Left lung (tissue), 10 donors: Measurements from ENCODE around the gene SLCO3A1. TPM values are rescaled to one million over a fixed set of nuclear protein-coding genes. Genes with fewer than 3 reads are reported as not detected.

Experiments
- ATAC-seq: fragments of 200-7000 bp; cut with Tn5 transposase; one replicate; pipeline ENCODE4 v1.9.1; 2020; ENCODE audit warnings: moderate library complexity
- DNase-seq, 4 donors: peaks; one replicate each; pipeline ENCODE4 v3.0.0-alpha.2; 2013 to 2020
- H3K27ac ChIP-seq, 2 donors: fragments of 200-600 bp; sonication (generic) in 1 of 2; one replicate each; pipeline versions ENCODE4 v1.5.0 to v1.8.0; 2020 to 2021
- H3K27me3 ChIP-seq, 2 donors: fragments of 200-600 bp; sonication (generic) in 1 of 2; one replicate each; pipeline versions ENCODE4 v1.5.0 to v1.8.0; 2020 to 2021
- H3K36me3 ChIP-seq, 2 donors: fragments of 200-600 bp; sonication (generic) in 1 of 2; one replicate each; pipeline versions ENCODE4 v1.5.0 to v1.8.0; 2020 to 2021
- H3K4me1 ChIP-seq, 2 donors: fragments of 200-600 bp; one replicate each; pipeline ENCODE4 v1.8.0; 2021
- H3K4me3 ChIP-seq, 2 donors: fragments of 200-600 bp; sonication (generic) in 1 of 2; one replicate each; pipeline versions ENCODE4 v1.5.0 to v1.8.0; 2020 to 2021; ENCODE audit warnings: mild to moderate bottlenecking in 1 of 2
- H3K9me3 ChIP-seq, 2 donors: fragments of 200-600 bp; sonication (generic) in 1 of 2; one replicate each; pipeline versions ENCODE4 v1.5.0 to v1.8.0; 2020 to 2021
- intact Hi-C, 2 donors: fragments of 100-400 bp; cut with DNase I; formaldehyde crosslinking; loops; one replicate each; pipeline versions ENCODE4 v1.11.2 to v1.14.2; 2022
- polyA plus RNA-seq, 6 donors: library from polyadenylated mRNA; unstranded; fragments of 120-200 nt; gene quantifications; one replicate each; pipeline ENCODE4 v1.2.1, GENCODE V29; 2013; ENCODE audit not compliant: insufficient read length in 6 of 6
- total RNA-seq, 2 donors: library from RNA; stranded (reverse); fragmentation: NEBNext Ultra II Directional; extraction: Animal tissue kit (Norgen Biotek cat#: 25700); gene quantifications; one replicate each; pipeline ENCODE4 v1.2.1, GENCODE V29; 2021
- TF ChIP-seq, protein P1 (sequence below), 2 donors: fragments of 200-600 bp; sonication (generic) in 1 of 2; IDR thresholded peaks; one replicate each; pipeline versions ENCODE4 v1.5.0 to v1.8.0; 2021; ENCODE audit warnings: antibody characterized with exemption in 2 of 2
- donor health status: DM: no; HTN: yes; CAD: no.
- donor health status: DM: no; HTN: no; CAD: no.

Gene SLCO3A1
- total and polyA plus RNA-seq, 8 donors = 7.7 to 49.0 (median 11.9) TPM

GRCh38 chr15:91925794-91926193, 72.3 kb downstream of the SLCO3A1 start:
- DNase-seq (no peak), ATAC-seq (peak; percentile 13)
- Histone ChIP-seq H3K27ac (peak overlapping the region in 1 of 2 donors; percentile 69), H3K9me3 (no peaks in the 10 kb centered on the region), H3K4me1 (peaks cover 17 to 49% of the 10 kb centered on the region in 2 donors), H3K4me3 (no peak overlapping the region), H3K27me3 (no peaks in the 10 kb centered on the region), H3K36me3 (no peaks in the 10 kb centered on the region)
- TF ChIP-seq, protein P1, sequence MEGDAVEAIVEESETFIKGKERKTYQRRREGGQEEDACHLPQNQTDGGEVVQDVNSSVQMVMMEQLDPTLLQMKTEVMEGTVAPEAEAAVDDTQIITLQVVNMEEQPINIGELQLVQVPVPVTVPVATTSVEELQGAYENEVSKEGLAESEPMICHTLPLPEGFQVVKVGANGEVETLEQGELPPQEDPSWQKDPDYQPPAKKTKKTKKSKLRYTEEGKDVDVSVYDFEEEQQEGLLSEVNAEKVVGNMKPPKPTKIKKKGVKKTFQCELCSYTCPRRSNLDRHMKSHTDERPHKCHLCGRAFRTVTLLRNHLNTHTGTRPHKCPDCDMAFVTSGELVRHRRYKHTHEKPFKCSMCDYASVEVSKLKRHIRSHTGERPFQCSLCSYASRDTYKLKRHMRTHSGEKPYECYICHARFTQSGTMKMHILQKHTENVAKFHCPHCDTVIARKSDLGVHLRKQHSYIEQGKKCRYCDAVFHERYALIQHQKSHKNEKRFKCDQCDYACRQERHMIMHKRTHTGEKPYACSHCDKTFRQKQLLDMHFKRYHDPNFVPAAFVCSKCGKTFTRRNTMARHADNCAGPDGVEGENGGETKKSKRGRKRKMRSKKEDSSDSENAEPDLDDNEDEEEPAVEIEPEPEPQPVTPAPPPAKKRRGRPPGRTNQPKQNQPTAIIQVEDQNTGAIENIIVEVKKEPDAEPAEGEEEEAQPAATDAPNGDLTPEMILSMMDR (IDR thresholded peaks at IDR 0.05) = no peak
- intact Hi-C loops = no loop called here

DNA sequence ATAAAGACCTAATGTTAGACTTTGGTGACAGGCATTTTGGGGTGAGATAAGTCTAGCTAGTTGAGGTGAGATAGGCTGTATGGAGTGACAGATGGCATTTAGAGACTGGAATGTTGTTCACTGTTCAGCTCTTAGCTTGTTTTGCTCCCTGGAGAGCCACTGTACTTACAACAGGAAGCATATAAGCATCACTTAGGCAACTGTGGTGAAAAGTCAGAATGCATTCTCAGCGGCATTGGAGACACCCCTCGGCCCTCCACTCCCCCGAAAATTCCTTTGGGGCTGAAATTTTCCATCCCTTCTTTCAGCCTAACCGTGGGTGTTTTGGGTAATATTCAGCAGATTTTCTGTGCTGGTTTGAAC, 73.4 kb downstream of the SLCO3A1 start:
- Histone ChIP-seq H3K9me3 (no peaks in the 10 kb centered on the region), H3K36me3 (no peaks in the 10 kb centered on the region), H3K27ac (peak overlapping the region; percentile 1 to 69), H3K4me3 (no peak overlapping the region), H3K4me1 (peaks cover 9 to 38% of the 10 kb centered on the region in 2 donors), H3K27me3 (no peaks in the 10 kb centered on the region)
- intact Hi-C loops = no loop called here
- DNase-seq (no peak), ATAC-seq (peak; percentile 66)
- TF ChIP-seq, protein P1 (IDR thresholded peaks at IDR 0.05) = no peak

DNA sequence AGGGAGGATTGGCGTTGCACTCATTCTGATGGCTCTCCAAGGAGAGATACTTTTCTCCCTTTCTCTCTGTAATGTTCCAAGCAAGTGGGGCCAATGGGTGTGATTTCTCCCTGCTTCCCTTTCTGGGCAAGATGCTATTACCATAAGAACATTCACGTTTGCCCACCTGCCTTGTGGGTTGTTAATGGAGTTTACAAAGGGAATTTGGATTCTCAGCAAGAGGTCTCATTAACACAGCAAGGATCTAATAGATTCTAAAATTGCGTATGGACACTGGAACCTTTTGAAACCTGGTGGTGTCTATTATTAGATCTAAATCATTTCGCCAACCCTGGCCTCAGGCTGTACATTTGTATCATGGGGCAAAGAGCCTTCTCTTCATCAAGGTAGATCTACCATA, 74.1 kb downstream of the SLCO3A1 start:
- ATAC-seq (no peak), DNase-seq (no peak)
- Histone ChIP-seq H3K27me3 (no peaks in the 10 kb centered on the region), H3K4me3 (no peak overlapping the region), H3K36me3 (no peaks in the 10 kb centered on the region), H3K4me1 (peaks cover 9 to 35% of the 10 kb centered on the region in 2 donors), H3K9me3 (no peaks in the 10 kb centered on the region), H3K27ac (peak overlapping the region; percentile 1 to 69)
- TF ChIP-seq, protein P1 (IDR thresholded peaks at IDR 0.05) = no peak
- intact Hi-C loops = no loop called here

GRCh38 chr15:91928675-91929074, 75.2 kb downstream of the SLCO3A1 start:
- intact Hi-C loops = no loop called here
- TF ChIP-seq, protein P1 (IDR thresholded peaks at IDR 0.05) = no peak

GRCh38 chr15:91929509-91929908, 76.0 kb downstream of the SLCO3A1 start:
- peaks cover 6 to 35% of the 10 kb centered on the region in 2 donors for H3K4me1 ChIP-seq
- H3K4me3 ChIP-seq = no peak overlapping the region
- H3K27me3 ChIP-seq = no peaks in the 10 kb centered on the region
- DNase-seq (no peak), ATAC-seq (peak; percentile 37)
- H3K9me3 ChIP-seq = no peaks in the 10 kb centered on the region
- H3K36me3 ChIP-seq = no peaks in the 10 kb centered on the region
- H3K27ac ChIP-seq = no peak overlapping the region
- intact Hi-C loops = no loop called here
- TF ChIP-seq, protein P1 (IDR thresholded peaks at IDR 0.05) = no peak

More at GRCh38 chr15:91928675-91929074, 75.2 kb downstream of the SLCO3A1 start:
- peak; percentile 32 for ATAC-seq
- no peaks in the 10 kb centered on the region for H3K36me3 ChIP-seq
- no peaks in the 10 kb centered on the region for H3K27me3 ChIP-seq
- no peaks in the 10 kb centered on the region for H3K9me3 ChIP-seq
- no peak overlapping the region for H3K4me3 ChIP-seq
- no peak for DNase-seq
- no peak overlapping the region for H3K27ac ChIP-seq
- peaks cover 6 to 35% of the 10 kb centered on the region in 2 donors for H3K4me1 ChIP-seq
